Activated CD4-positive, alpha-beta T cell treated with anti-CD3 and anti-CD28 coated beads, Interleukin-2, amount 50 U/mL, for 4 hours (primary cell): ENCODE data around the gene PRRG1.
"Not testable (repeated sequence)": the region's sequence is repeated elsewhere in the genome, so short reads cannot be mapped to it uniquely, and the experiment has no call there.

Experiments used
- DNase-seq, 2 experiments: peaks; one replicate each; pipeline ENCODE4 v3.0.0-alpha.2; 2020

Gene PRRG1

GRCh38 chrX:37476571-37477170, 127.5 kb downstream of the PRRG1 start:
- DNase-seq, result no peak

- DNase-seq, result not testable (repeated sequence)
Measured at GRCh38 chrX:37484335-37484734, 135.2 kb downstream of the PRRG1 start.

- DNase-seq, result no peak
Measured at GRCh38 chrX:37485429-37485828, 136.3 kb downstream of the PRRG1 start.

GRCh38 chrX:37487271-37487670, 138.1 kb downstream of the PRRG1 start:
- DNase-seq, result no peak

- no peak for DNase-seq
Measured at GRCh38 chrX:37488323-37488722, 139.2 kb downstream of the PRRG1 start.

- DNase-seq, result no peak
Measured at GRCh38 chrX:37491686-37492085, 142.5 kb downstream of the PRRG1 start.

- not testable (repeated sequence) for DNase-seq
Measured at GRCh38 chrX:37495760-37496159, 146.6 kb downstream of the PRRG1 start.

GRCh38 chrX:37497126-37497525, 148.0 kb downstream of the PRRG1 start:
- not testable (repeated sequence) for DNase-seq

GRCh38 chrX:37498323-37498722, 149.2 kb downstream of the PRRG1 start:
- not testable (repeated sequence) for DNase-seq

GRCh38 chrX:37499649-37500048, 150.5 kb downstream of the PRRG1 start:
- not testable (repeated sequence) for DNase-seq

- DNase-seq, result no peak
Measured at GRCh38 chrX:37504991-37505390, 155.8 kb downstream of the PRRG1 start.
